ENCODE results near the gene CPZ. TPM values are rescaled to one million over a fixed set of nuclear protein-coding genes. Genes with fewer than 3 reads are reported as not detected.
"Not testable (repeated sequence)": the region's sequence is repeated elsewhere in the genome, so short reads cannot be mapped to it uniquely, and the experiment has no call there.

Gene CPZ
- total RNA-seq, 1 experiment from 2014 or later = 4.1 TPM

- DNase-seq (ENCODE audit: low read depth) = no peak
These were observed 57.2 kb downstream of the CPZ start for GRCh38 chr4:8649631-8650361.

DNA sequence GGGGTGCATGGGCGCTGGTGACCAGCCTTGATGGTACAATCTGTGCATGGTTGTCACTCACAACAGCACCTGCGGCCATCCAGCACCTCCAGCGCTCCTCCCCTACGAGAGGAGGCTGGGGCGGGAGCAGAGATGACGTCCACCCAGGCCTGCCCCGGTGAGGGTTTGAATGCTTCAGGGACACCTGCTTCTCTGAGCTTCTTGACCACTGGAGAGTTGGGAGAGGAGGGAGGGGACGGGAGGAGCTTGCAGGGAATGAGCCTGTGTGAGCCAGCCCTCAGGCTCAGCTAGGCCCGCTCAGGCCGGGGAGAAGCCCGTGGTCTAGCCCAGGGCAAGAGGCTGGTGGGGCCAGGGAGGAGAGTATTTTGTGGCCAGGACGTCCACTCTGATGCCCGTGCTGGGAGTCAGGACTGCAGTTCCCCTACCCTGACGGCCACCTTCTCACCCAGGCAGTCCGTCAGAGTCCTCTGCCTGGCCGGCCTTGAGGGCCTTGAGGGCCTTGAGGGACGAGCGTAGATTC, 59.2 kb downstream of the CPZ start:
- no peak for DNase-seq (ENCODE audit: low read depth)

- DNase-seq (ENCODE audit: low read depth) = no peak
These were observed 59.9 kb downstream of the CPZ start for GRCh38 chr4:8652181-8653078.

DNA sequence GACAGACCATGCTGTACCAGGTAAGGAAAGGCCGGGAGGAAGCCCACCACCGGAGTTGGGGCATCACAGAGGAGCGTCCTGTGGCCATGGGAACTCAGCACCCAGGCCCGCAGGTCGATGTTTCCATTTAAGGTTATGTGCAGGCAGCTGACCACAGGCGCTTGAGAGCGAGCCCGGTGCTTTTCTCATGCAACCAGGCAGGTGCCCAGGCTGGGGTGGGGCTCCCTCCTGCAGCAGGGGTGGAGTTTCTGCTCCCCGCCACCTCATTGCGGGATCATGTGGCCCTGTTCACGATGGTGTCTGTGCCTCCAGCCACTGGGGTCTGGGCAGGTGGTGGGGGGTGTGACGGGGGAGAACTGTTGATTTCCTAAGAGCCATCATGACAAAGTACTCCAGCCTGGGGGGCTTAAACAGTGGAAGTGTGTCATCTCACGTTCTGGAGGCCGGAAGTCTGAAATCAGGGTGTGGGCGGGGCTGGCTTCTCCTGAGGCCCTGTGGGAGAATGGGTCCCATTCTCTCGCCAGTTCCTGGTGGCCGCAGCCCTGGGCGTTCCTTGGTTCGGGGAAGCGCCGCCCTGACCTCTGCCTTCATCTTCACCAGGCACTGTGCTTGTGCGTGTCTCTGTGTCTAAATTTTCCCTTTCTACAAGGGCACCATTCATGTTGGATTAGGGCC, 60.9 kb downstream of the CPZ start:
- DNase-seq (ENCODE audit: low read depth) = no peak

DNA sequence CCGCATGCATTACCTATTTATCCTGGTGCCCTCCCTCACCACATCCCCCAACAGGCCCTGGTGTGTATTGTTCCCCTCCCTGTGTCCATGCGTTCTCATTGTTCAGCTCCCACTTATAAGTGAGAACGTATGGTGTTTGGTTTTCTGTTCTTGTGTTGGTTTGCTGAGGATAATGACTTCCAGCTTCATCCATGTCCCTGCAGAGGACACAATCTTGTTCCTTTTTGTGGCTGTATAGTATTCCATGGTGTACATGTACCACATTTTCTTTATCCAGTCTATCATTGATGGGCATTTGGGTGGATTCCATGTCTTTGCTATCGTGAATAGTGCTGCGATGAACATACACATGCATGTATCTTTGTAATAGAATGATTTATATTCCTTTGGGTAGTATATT, 61.6 kb downstream of the CPZ start:
- DNase-seq (ENCODE audit: low read depth) = not testable (repeated sequence)

GRCh38 chr4:8655411-8656184, 63.0 kb downstream of the CPZ start:
- no peak for DNase-seq (ENCODE audit: low read depth)

DNA sequence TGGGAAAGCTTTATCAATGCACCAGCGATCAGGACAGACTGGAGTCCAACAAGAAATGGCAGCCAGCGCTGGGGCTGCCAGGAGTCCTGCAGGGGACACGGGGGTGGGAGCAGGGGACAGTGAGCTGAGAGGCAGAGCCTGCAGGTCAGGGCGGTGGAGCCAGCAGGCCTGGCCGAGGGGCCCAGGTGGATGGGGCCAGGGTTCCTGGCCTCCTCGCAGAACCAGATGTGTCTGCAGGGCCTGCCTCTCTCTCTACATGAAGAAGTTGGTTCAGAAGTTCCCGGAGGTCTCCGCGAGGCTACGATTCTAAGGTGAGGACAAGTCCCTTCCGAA, 63.6 kb downstream of the CPZ start:
- no peak for DNase-seq (ENCODE audit: low read depth)

DNA sequence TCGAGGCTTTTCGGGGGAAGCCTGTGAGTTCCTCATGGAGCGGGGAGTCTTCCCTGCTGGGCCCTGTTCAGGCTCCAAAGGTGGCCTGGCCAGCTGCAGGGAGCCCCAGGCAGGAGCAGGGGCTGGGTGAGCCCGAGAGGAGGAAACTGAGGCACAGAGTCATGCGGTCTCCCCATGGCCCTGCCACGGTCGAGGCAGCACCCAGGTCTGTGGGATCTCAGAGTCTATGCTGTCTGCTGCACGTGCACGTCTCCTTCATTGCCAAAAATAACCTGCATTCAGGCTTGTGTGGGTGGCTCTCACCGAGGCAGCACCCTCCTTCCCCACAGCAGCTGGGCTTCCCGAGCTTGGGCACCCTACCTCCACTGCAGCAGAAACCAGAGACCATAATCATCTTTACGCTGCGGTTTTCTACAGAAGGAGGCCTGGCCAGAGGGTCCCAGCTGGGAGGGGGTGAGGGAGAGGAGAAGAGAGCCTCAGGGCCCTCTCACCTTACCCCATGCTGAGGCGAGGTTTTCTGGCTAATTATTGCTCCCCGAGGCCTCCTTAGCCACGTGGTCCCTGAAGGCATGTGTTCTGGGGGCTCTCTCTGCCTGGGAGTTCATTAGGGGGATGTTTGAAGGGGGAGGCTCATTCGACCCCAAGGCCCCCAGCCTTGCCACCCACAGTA, 64.3 kb downstream of the CPZ start:
- no peak for DNase-seq (ENCODE audit: low read depth)

DNA sequence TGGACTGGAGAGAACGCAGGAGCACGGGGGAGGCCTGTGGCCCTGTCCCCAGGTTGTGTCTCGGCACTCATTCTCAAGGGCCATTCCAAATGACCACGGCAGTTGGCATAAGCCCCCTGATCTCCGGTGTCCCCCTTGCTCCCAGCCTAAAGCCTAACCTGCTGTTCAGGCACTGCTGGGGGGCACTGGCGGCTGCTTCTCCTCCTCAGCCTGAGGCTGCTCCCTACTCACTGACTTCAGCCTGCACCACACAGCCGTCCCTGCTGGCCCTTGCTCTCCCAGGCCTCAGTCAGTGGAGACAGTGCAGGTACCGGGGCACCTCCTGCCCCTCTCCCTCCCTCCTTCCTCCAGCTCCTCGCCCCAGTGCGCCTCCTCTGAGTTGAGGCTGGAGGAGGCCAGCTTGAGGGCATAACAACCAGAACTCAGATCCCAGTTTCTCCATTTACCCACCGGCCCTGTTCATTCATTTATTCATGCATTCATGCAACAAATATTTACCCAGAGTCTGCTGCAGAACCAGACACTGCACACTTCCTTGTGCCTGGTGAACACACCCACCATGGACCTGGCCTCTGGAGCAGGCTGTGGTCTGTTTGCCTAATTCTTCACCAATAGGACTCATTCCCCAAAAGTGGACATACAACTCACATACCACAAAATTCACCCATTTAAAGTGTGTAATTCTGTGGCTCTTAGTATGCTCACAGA, 65.0 kb downstream of the CPZ start:
- DNase-seq (ENCODE audit: low read depth) = no peak

DNA sequence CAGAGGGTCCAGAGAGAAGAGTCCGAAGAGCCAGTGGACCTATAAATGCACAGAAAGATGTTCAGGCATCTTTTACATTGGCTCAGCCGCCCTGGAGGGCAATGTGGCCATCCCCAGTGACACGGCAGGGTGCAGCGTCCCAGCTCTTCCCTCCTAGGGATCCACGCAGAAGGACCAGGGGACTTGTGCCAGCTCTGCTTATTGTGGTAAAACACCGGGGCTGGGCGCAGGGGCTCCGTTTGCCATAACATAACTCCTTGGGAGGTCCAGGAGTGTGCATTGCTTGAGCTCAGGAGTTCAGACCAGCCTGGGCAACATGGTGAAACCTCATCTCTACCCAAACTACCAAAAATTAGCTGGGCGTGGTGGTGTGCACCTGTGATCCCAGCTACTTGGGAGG, 70.2 kb downstream of the CPZ start:
- DNase-seq (ENCODE audit: low read depth) = no peak

DNA sequence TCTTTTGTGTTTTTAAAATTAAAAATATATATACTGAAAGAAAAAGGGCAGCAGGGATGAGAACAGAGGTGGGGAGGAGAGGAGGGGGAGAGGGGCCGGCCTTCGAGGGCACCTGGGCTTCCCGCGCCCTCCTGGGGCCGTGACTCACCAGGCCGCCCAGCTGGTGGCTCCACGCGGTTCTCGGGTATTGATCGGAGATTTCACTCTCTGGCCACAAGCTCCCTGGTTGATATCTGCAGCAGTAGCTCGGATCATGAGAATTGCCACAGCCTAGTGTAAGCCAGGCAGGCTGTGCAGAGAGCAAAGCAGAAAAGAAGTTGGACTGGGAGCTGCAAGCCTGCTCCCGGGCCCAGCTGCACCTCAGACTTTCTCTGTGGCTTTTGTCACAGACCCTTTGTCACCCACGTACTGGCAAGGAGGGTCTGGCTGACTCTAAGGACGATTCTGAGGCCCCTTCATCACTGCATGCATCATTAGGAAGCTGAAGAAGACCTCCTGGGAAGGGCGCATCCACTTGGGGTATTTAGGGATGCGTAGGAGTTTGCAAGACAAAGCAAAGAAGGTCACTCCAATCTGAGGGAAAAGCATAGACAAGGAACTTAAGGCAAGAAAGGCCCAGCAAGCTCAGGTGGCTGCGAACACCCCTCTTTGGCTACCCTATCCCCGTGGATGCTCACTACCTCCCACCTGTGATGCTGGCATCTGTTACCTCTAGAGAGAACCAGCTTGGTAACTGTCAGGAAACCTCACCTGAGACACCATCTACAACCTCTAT, 71.7 kb downstream of the CPZ start:
- no peak for DNase-seq (ENCODE audit: low read depth)

DNA sequence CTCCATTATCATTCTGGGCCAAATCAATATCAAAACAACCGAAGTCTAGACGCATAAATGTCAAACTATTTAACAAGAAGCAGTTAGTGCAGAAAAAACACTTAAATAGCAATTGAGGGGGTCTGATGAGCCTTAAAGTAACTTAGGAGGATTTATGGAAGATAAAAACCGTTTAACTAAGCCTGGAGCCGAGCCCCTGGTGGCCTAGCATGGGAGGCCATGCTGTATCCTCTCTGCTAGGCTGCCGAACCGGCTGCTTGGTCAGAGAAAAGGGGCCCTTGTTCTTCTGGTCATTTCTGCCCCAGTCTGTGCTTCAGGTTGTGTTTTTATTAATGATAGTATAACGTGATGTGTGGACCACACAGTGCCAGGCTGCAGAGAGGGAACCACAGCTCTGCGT, 72.4 kb downstream of the CPZ start:
- no peak for DNase-seq (ENCODE audit: low read depth)

GRCh38 chr4:8665406-8666360, 73.1 kb downstream of the CPZ start:
- DNase-seq (ENCODE audit: low read depth) = no peak

DNA sequence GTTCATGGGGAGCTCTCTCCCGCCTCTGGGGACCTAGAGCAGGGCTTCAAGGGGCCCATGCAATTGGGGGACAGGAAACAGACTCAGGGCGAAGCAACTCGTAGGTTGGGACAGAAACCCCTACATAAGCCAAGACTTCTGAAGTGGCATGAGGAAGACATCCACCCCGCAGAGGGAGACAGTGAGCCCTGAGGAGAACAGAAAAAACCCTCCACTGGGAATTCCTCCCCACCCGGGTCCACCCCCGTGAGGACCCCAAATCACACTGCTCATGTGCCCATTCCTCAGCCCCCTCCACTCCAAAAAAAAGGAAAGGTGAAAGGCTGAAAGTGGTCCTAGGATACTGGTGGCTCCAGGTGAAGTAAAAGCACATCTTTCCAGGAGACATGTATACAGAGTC, 74.0 kb downstream of the CPZ start:
- DNase-seq (ENCODE audit: low read depth) = no peak

All from LHCN-M2 (cell line).